ENCODE measurements around the gene KPTN.

KPTN gene

GRCh38 chr19:47483200-47483599 is 819 bp downstream of the KPTN start:
- Histone ChIP-seq H3K9ac (ENCODE audit: insufficient read length) (no peak overlapping the region), H3K36me3 (ENCODE audit: insufficient read depth, low read length) (no peaks in the 10 kb centered on the region), H3K27ac (no peak overlapping the region), H3K4me3 (peak overlapping the region; percentile 95), H3K9me3 (ENCODE audit: low read depth, low read length) (no peaks in the 10 kb centered on the region)
- no peak for DNase-seq (ENCODE audit: low read depth, low spot score)
- TF ChIP-seq FOXP2 (optimal IDR thresholded peaks at IDR 0.05; ENCODE audit: control extremely low read depth, extremely low read length, insufficient read depth) = no peak
- TF ChIP-seq POLR2AphosphoS5 (IDR thresholded peaks at IDR 0.05; ENCODE audit: borderline replicate concordance, low read depth, low read length) = no peak
- TF ChIP-seq EZH2 (IDR thresholded peaks at IDR 0.05) = no peak

GRCh38 chr19:47481460-47482052 is 2.5 kb downstream of the KPTN start:
- TF ChIP-seq FOXP2 (optimal IDR thresholded peaks at IDR 0.05; ENCODE audit: control extremely low read depth, extremely low read length, insufficient read depth) (no peak), POLR2AphosphoS5 (IDR thresholded peaks at IDR 0.05; ENCODE audit: borderline replicate concordance, low read depth, low read length) (no peak), EZH2 (IDR thresholded peaks at IDR 0.05) (no peak)
- DNase-seq (ENCODE audit: low read depth, low spot score) = no peak
- H3K9me3 ChIP-seq (ENCODE audit: low read depth, low read length) = no peaks in the 10 kb centered on the region
- H3K9ac ChIP-seq (ENCODE audit: insufficient read length) = no peak overlapping the region
- H3K4me3 ChIP-seq = no peak overlapping the region
- H3K27ac ChIP-seq = no peak overlapping the region
- no peaks in the 10 kb centered on the region for H3K36me3 ChIP-seq (ENCODE audit: insufficient read depth, low read length)

- Histone ChIP-seq H3K27ac (no peak overlapping the region), H3K9ac (ENCODE audit: insufficient read length) (no peak overlapping the region), H3K36me3 (ENCODE audit: insufficient read depth, low read length) (no peaks in the 10 kb centered on the region), H3K9me3 (ENCODE audit: low read depth, low read length) (no peaks in the 10 kb centered on the region), H3K4me3 (no peak overlapping the region)
- no peak for DNase-seq (ENCODE audit: low read depth, low spot score)
- TF ChIP-seq FOXP2 (optimal IDR thresholded peaks at IDR 0.05; ENCODE audit: control extremely low read depth, extremely low read length, insufficient read depth) = no peak
- TF ChIP-seq POLR2AphosphoS5 (IDR thresholded peaks at IDR 0.05; ENCODE audit: borderline replicate concordance, low read depth, low read length) = no peak
- TF ChIP-seq EZH2 (IDR thresholded peaks at IDR 0.05) = no peak
Measured at GRCh38 chr19:47480658-47481057, 3.4 kb downstream of the KPTN start.

GRCh38 chr19:47479701-47480503 is 4.1 kb downstream of the KPTN start:
- Histone ChIP-seq H3K36me3 (ENCODE audit: insufficient read depth, low read length) (no peaks in the 10 kb centered on the region), H3K9me3 (ENCODE audit: low read depth, low read length) (no peaks in the 10 kb centered on the region), H3K27ac (no peak overlapping the region), H3K4me3 (no peak overlapping the region), H3K9ac (ENCODE audit: insufficient read length) (no peak overlapping the region)
- DNase-seq (ENCODE audit: low read depth, low spot score) = no peak
- TF ChIP-seq FOXP2 (optimal IDR thresholded peaks at IDR 0.05; ENCODE audit: control extremely low read depth, extremely low read length, insufficient read depth) (no peak), EZH2 (IDR thresholded peaks at IDR 0.05) (no peak), POLR2AphosphoS5 (IDR thresholded peaks at IDR 0.05; ENCODE audit: borderline replicate concordance, low read depth, low read length) (no peak)

GRCh38 chr19:47476438-47476972 is 7.5 kb downstream of the KPTN start:
- TF ChIP-seq POLR2AphosphoS5 (IDR thresholded peaks at IDR 0.05; ENCODE audit: borderline replicate concordance, low read depth, low read length) = no peak
- TF ChIP-seq EZH2 (IDR thresholded peaks at IDR 0.05) = no peak
- TF ChIP-seq FOXP2 (optimal IDR thresholded peaks at IDR 0.05; ENCODE audit: control extremely low read depth, extremely low read length, insufficient read depth) = no peak
- no peak for DNase-seq (ENCODE audit: low read depth, low spot score)
- Histone ChIP-seq H3K27ac (no peak overlapping the region), H3K9me3 (ENCODE audit: low read depth, low read length) (no peaks in the 10 kb centered on the region), H3K36me3 (ENCODE audit: insufficient read depth, low read length) (no peaks in the 10 kb centered on the region), H3K9ac (ENCODE audit: insufficient read length) (no peak overlapping the region), H3K4me3 (no peak overlapping the region)

GRCh38 chr19:47475465-47475864 is 8.6 kb downstream of the KPTN start:
- no peak for DNase-seq (ENCODE audit: low read depth, low spot score)
- H3K27ac ChIP-seq = no peak overlapping the region
- TF ChIP-seq EZH2 (IDR thresholded peaks at IDR 0.05) = no peak
- no peak for TF ChIP-seq POLR2AphosphoS5 (IDR thresholded peaks at IDR 0.05; ENCODE audit: borderline replicate concordance, low read depth, low read length)
- no peak for TF ChIP-seq FOXP2 (optimal IDR thresholded peaks at IDR 0.05; ENCODE audit: control extremely low read depth, extremely low read length, insufficient read depth)
- no peak overlapping the region for H3K4me3 ChIP-seq
- H3K9me3 ChIP-seq (ENCODE audit: low read depth, low read length) = no peaks in the 10 kb centered on the region
- H3K36me3 ChIP-seq (ENCODE audit: insufficient read depth, low read length) = no peaks in the 10 kb centered on the region
- no peak overlapping the region for H3K9ac ChIP-seq (ENCODE audit: insufficient read length)

- TF ChIP-seq POLR2AphosphoS5 (IDR thresholded peaks at IDR 0.05; ENCODE audit: borderline replicate concordance, low read depth, low read length) (no peak), FOXP2 (optimal IDR thresholded peaks at IDR 0.05; ENCODE audit: control extremely low read depth, extremely low read length, insufficient read depth) (no peak), EZH2 (IDR thresholded peaks at IDR 0.05) (no peak)
- Histone ChIP-seq H3K27ac (no peak overlapping the region), H3K9ac (ENCODE audit: insufficient read length) (no peak overlapping the region), H3K36me3 (ENCODE audit: insufficient read depth, low read length) (no peaks in the 10 kb centered on the region), H3K4me3 (no peak overlapping the region), H3K9me3 (ENCODE audit: low read depth, low read length) (no peaks in the 10 kb centered on the region)
- DNase-seq (ENCODE audit: low read depth, low spot score) = no peak
Measured at GRCh38 chr19:47473336-47473735, 10.7 kb downstream of the KPTN start.

GRCh38 chr19:47471733-47472457 is 12.1 kb downstream of the KPTN start, which contains the start of gene SLC8A2:
SLC8A2 (minus strand) TSS chr19:47471893; CDS start chr19:47466403, 5,490 bp downstream.
- Histone ChIP-seq H3K9ac (ENCODE audit: insufficient read length) (no peak within 1 kb of the TSS), H3K27ac (no peak within 1 kb of the TSS)

More at GRCh38 chr19:47471733-47472457, 12.1 kb downstream of the KPTN start, which contains the start of gene SLC8A2:
- DNase-seq (ENCODE audit: low read depth, low spot score) = peak; percentile 35
- no peak for TF ChIP-seq POLR2AphosphoS5 (IDR thresholded peaks at IDR 0.05; ENCODE audit: borderline replicate concordance, low read depth, low read length)
- Histone ChIP-seq H3K4me3 (peak within 1 kb of the TSS; percentile 73), H3K36me3 (ENCODE audit: insufficient read depth, low read length) (no peaks in the 10 kb centered on the region), H3K9me3 (ENCODE audit: low read depth, low read length) (no peaks in the 10 kb centered on the region)
